ENCODE measurements around the gene PET100.
A peak's percentile ranks its signal among the peaks of the same experiment; 100 is the strongest.

The PET100 gene

GRCh38 chr19:7654401-7654800, 24.8 kb downstream of the PET100 start:
- no peak for DNase-seq

GRCh38 chr19:7655581-7655980, 26.0 kb downstream of the PET100 start:
- DNase-seq = no peak

GRCh38 chr19:7657131-7657751, 27.6 kb downstream of the PET100 start:
- peak in 1 of 2 donors; percentile 27 for DNase-seq

- peak in 1 of 2 donors; percentile 33 for DNase-seq
Observed at GRCh38 chr19:7658219-7658686, 28.7 kb downstream of the PET100 start.

- no peak for DNase-seq
Observed at GRCh38 chr19:7661744-7662538, 32.3 kb downstream of the PET100 start.

- no peak for DNase-seq
Observed at GRCh38 chr19:7662657-7663056, 33.1 kb downstream of the PET100 start.

GRCh38 chr19:7663706-7664105, 34.1 kb downstream of the PET100 start:
- no peak for DNase-seq

- no peak for DNase-seq
Observed at GRCh38 chr19:7665076-7665475, 35.5 kb downstream of the PET100 start.

GRCh38 chr19:7668842-7669241, 39.2 kb downstream of the PET100 start, which contains the start of gene RETN:
Gene RETN, plus strand, starts transcription at chr19:7669049. Its CDS starts 278 bp downstream, at chr19:7669327.
- no peak for DNase-seq

- DNase-seq = no peak
Observed at GRCh38 chr19:7669641-7670040, 40.0 kb downstream of the PET100 start.

- DNase-seq = no peak
Observed at GRCh38 chr19:7670150-7670783, 40.7 kb downstream of the PET100 start.

- DNase-seq = no peak
Observed at GRCh38 chr19:7670790-7671189, 41.2 kb downstream of the PET100 start.

- DNase-seq = no peak
Observed at GRCh38 chr19:7672522-7672921, 42.9 kb downstream of the PET100 start.

- DNase-seq = peak in 1 of 2 donors; percentile 25
Observed at GRCh38 chr19:7674010-7675005, 44.7 kb downstream of the PET100 start.

- DNase-seq = no peak
Observed at GRCh38 chr19:7676376-7676775, 46.8 kb downstream of the PET100 start.

- DNase-seq = no peak
Observed at GRCh38 chr19:7676854-7677253, 47.3 kb downstream of the PET100 start, which contains the start of gene MCEMP1. Gene MCEMP1, plus strand, starts transcription at chr19:7677090. Its CDS starts 31 bp downstream, at chr19:7677121.

GRCh38 chr19:7677669-7678311, 48.2 kb downstream of the PET100 start:
- no peak for DNase-seq

- peak; percentile 45 to 46 for DNase-seq
Observed at GRCh38 chr19:7678971-7679751, 49.6 kb downstream of the PET100 start.

- no peak for DNase-seq
Observed at GRCh38 chr19:7679771-7680605, 50.4 kb downstream of the PET100 start.
